HG03342 (cell line): ENCODE results near the gene GPR155.
A peak's percentile ranks its signal among the peaks of the same experiment; 100 is the strongest.
"Not testable (repeated sequence)": the region's sequence is repeated elsewhere in the genome, so short reads cannot be mapped to it uniquely, and the experiment has no call there.

Experiments
- ATAC-seq: cut with Tn5 transposase; IDR thresholded peaks from one replicate; pipeline ENCODE4 v1.9.1; 2021; ENCODE audit warnings: mild to moderate bottlenecking, moderate library complexity; ENCODE audit not compliant: unreplicated experiment

GPR155 gene

GRCh38 chr2:174491947-174492346 lies 5.1 kb upstream of the GPR155 start:
- no peak for ATAC-seq

- no peak for ATAC-seq
Measured at GRCh38 chr2:174490051-174490450, 3.2 kb upstream of the GPR155 start.

GRCh38 chr2:174489520-174489919 lies 2.7 kb upstream of the GPR155 start:
- ATAC-seq, result not testable (repeated sequence)

- ATAC-seq, result no peak
Measured at GRCh38 chr2:174487820-174488162, 962 bp upstream of the GPR155 start.

- peak; percentile 87 for ATAC-seq
Measured at GRCh38 chr2:174487108-174487819, 435 bp upstream of the GPR155 start.

- ATAC-seq, result peak; percentile 38
Measured at GRCh38 chr2:174485788-174486562, 854 bp downstream of the GPR155 start.

- ATAC-seq, result not testable (repeated sequence)
Measured at GRCh38 chr2:174485045-174485444, 1.8 kb downstream of the GPR155 start.

GRCh38 chr2:174484573-174484972 lies 2.3 kb downstream of the GPR155 start:
- ATAC-seq, result no peak

- ATAC-seq, result no peak
Measured at GRCh38 chr2:174482854-174483253, 4.0 kb downstream of the GPR155 start.

- ATAC-seq, result no peak
Measured at GRCh38 chr2:174477759-174478158, 9.1 kb downstream of the GPR155 start.

GRCh38 chr2:174473796-174474195 lies 13.0 kb downstream of the GPR155 start:
- ATAC-seq, result no peak

GRCh38 chr2:174465327-174465726 lies 21.5 kb downstream of the GPR155 start:
- ATAC-seq, result no peak

- no peak for ATAC-seq
Measured at GRCh38 chr2:174461221-174461620, 25.6 kb downstream of the GPR155 start.

- ATAC-seq, result no peak
Measured at GRCh38 chr2:174454566-174454965, 32.3 kb downstream of the GPR155 start.

GRCh38 chr2:174450021-174450816 lies 36.6 kb downstream of the GPR155 start:
- ATAC-seq, result no peak

- ATAC-seq, result no peak
Measured at GRCh38 chr2:174449033-174449432, 37.8 kb downstream of the GPR155 start.

- ATAC-seq, result no peak
Measured at GRCh38 chr2:174446531-174446930, 40.3 kb downstream of the GPR155 start.

GRCh38 chr2:174445248-174445647 lies 41.6 kb downstream of the GPR155 start:
- ATAC-seq, result no peak

GRCh38 chr2:174444761-174445160 lies 42.1 kb downstream of the GPR155 start:
- ATAC-seq, result no peak

- ATAC-seq, result no peak
Measured at GRCh38 chr2:174442546-174443510, 44.0 kb downstream of the GPR155 start.
